Stimulated activated CD8-positive, alpha-beta memory T cell treated with anti-CD3 and anti-CD28 coated beads, Interleukin-7, amount 100 ng/mL, for 4 hours (primary cell): Measurements from ENCODE around the gene TAF4.
A peak's percentile ranks its signal among the peaks of the same experiment; 100 is the strongest.

Source experiments
- DNase-seq, 2 donors: peaks; one replicate each; pipeline ENCODE4 v3.0.0-alpha.2; 2020; ENCODE audit warnings: low read depth in 2 of 2

The TAF4 gene

GRCh38 chr20:62019881-62020492, 45.7 kb downstream of the TAF4 start:
- no peak for DNase-seq

GRCh38 chr20:62019144-62019805, 46.4 kb downstream of the TAF4 start:
- DNase-seq, result no peak

GRCh38 chr20:62018437-62019143, 47.1 kb downstream of the TAF4 start:
- no peak for DNase-seq

- no peak for DNase-seq
Observed at GRCh38 chr20:62015540-62016288, 50.0 kb downstream of the TAF4 start.

GRCh38 chr20:62014889-62015537, 50.7 kb downstream of the TAF4 start:
- no peak for DNase-seq

- no peak for DNase-seq
Observed at GRCh38 chr20:62014488-62014775, 51.2 kb downstream of the TAF4 start.

- no peak for DNase-seq
Observed at GRCh38 chr20:62012631-62013030, 53.0 kb downstream of the TAF4 start.

- no peak for DNase-seq
Observed at GRCh38 chr20:62011938-62012534, 53.6 kb downstream of the TAF4 start.

- no peak for DNase-seq
Observed at GRCh38 chr20:62011403-62011790, 54.3 kb downstream of the TAF4 start.

GRCh38 chr20:62010551-62011402, 54.9 kb downstream of the TAF4 start:
- peak; percentile 42 to 44 for DNase-seq

- DNase-seq, result no peak
Observed at GRCh38 chr20:62009869-62010445, 55.7 kb downstream of the TAF4 start.

- DNase-seq, result no peak
Observed at GRCh38 chr20:62009322-62009721, 56.4 kb downstream of the TAF4 start.

- no peak for DNase-seq
Observed at GRCh38 chr20:62008643-62009183, 57.0 kb downstream of the TAF4 start.

- DNase-seq, result no peak
Observed at GRCh38 chr20:62007127-62007647, 58.5 kb downstream of the TAF4 start.

GRCh38 chr20:62006482-62006881, 59.2 kb downstream of the TAF4 start:
- DNase-seq, result no peak

GRCh38 chr20:62004614-62005013, 61.1 kb downstream of the TAF4 start:
- DNase-seq, result no peak

GRCh38 chr20:62003567-62004405, 61.9 kb downstream of the TAF4 start:
- DNase-seq, result no peak

GRCh38 chr20:62002882-62003480, 62.7 kb downstream of the TAF4 start:
- no peak for DNase-seq
